SK-N-SH (cell line): ENCODE data around the gene SLC45A1. TPM values are rescaled to one million over a fixed set of nuclear protein-coding genes. Genes with fewer than 3 reads are reported as not detected.

Experiments
- CTCF ChIA-PET: fragments of 300-600, 350-600 bp; formaldehyde crosslinking; extraction: SDS; loops from one replicate; lab custom pipeline; 2021; lab: Yijun Ruan, JAX
- POLR2A ChIA-PET: fragments of 350-600 bp; sonication (Branson Sonifier 250); formaldehyde crosslinking; extraction: SDS; loops from one replicate; lab custom pipeline; 2020; ENCODE audit warnings: antibody characterized with exemption, inconsistent platforms; lab: Yijun Ruan, JAX
- DNase-seq: peaks from one replicate; pipeline ENCODE4 v3.0.0; 2012
- H2AFZ ChIP-seq: fragments of 200-600 bp; sonication (generic); 2 replicates; pipeline ENCODE4 v1.8.1; 2016; ENCODE audit warnings: antibody characterized with exemption, mild to moderate bottlenecking, low read depth
- H3F3A ChIP-seq: fragments of 200-600 bp; sonication (generic); replicated peaks from 2 replicates; pipeline ENCODE3; 2016; ENCODE audit warnings: antibody characterized with exemption, mild to moderate bottlenecking; ENCODE audit not compliant: insufficient read depth
- H3K27ac ChIP-seq, 2 experiments: fragments of 200-500 bp in 1 of 2; fragments of 200-600 bp in 1 of 2; sonication (Bioruptor generic) in 1 of 2; sonication (generic), shearing (Covaris generic) in 1 of 2; 2 replicates each; pipeline versions ENCODE4 v1.5.1 to v1.6.1; 2014 to 2016; ENCODE audit warnings: low read depth in 2 of 2, inconsistent platforms in 1 of 2, low read length in 1 of 2, mild to moderate bottlenecking in 1 of 2, mixed read lengths in 1 of 2
- H3K27me3 ChIP-seq: fragments of 200-600 bp; sonication (generic), shearing (Covaris generic); 2 replicates; pipeline ENCODE4 v1.6.1; 2016; ENCODE audit warnings: mixed run types; ENCODE audit not compliant: insufficient read depth
- H3K36me3 ChIP-seq, 2 experiments: fragments of 200-500 bp in 1 of 2; fragments of 200-600 bp in 1 of 2; sonication (Bioruptor generic) in 1 of 2; sonication (generic) in 1 of 2; replicated peaks in 1 of 2; 2 replicates each; pipeline versions ENCODE3 to v1.5.1; 2014 to 2016; ENCODE audit warnings: low read length in 1 of 2, mild to moderate bottlenecking in 1 of 2; ENCODE audit not compliant: insufficient read depth in 2 of 2, control insufficient read depth in 1 of 2
- H3K4me1 ChIP-seq, 2 experiments: fragments of 200-500 bp in 1 of 2; fragments of 200-600 bp in 1 of 2; sonication (Bioruptor generic) in 1 of 2; sonication (generic), shearing (Covaris generic) in 1 of 2; 2 replicates each; pipeline versions ENCODE4 v1.5.1 to v1.6.1; 2014 to 2016; ENCODE audit warnings: low read depth in 1 of 2, low read length in 1 of 2, mixed run types in 1 of 2; ENCODE audit not compliant: insufficient read depth in 2 of 2, control insufficient read depth in 1 of 2
- H3K4me2 ChIP-seq: fragments of 200-600 bp; sonication (generic), shearing (Covaris generic); 2 replicates; pipeline ENCODE4 v1.6.1; 2017; ENCODE audit warnings: mixed run types
- H3K4me3 ChIP-seq, 2 experiments: fragments of 200-500 bp in 1 of 2; fragments of 200-600 bp in 1 of 2; sonication (Bioruptor generic) in 1 of 2; sonication (generic), shearing (Covaris generic) in 1 of 2; 2 replicates each; pipeline versions ENCODE4 v1.5.1 to v1.8.1; 2014 to 2016; ENCODE audit warnings: low read depth in 2 of 2, inconsistent platforms in 1 of 2, low read length in 1 of 2, mild to moderate bottlenecking in 1 of 2, mixed read lengths in 1 of 2, moderate library complexity in 1 of 2
- H3K79me2 ChIP-seq: fragments of 200-600 bp; sonication (generic); 2 replicates; pipeline ENCODE4 v1.8.1; 2017; ENCODE audit warnings: mild to moderate bottlenecking; ENCODE audit not compliant: insufficient read depth
- H3K9ac ChIP-seq: fragments of 200-600 bp; sonication (generic); 2 replicates; pipeline ENCODE4 v1.6.1; 2017; ENCODE audit warnings: mixed run types
- H3K9me2 ChIP-seq: fragments of 200-600 bp; sonication (generic); 2 replicates; pipeline ENCODE4 v1.6.1; 2017; ENCODE audit warnings: mixed run types
- H3K9me3 ChIP-seq: fragments of 200-600 bp; sonication (generic); 2 replicates; pipeline ENCODE4 v1.6.1; 2017; ENCODE audit warnings: mixed run types, mild to moderate bottlenecking, moderate library complexity
- H4K20me1 ChIP-seq: fragments of 200-600 bp; sonication (generic); 2 replicates; pipeline ENCODE4 v1.6.1; 2017; ENCODE audit warnings: mild to moderate bottlenecking, mixed run types; ENCODE audit not compliant: insufficient read depth
- CHD2 ChIP-seq: fragments of 150-350 bp; IDR thresholded peaks from 2 replicates; pipeline ENCODE4 v1.6.1; 2018; ENCODE audit warnings: low read length; ENCODE audit not compliant: partially characterized antibody
- CTCF ChIP-seq: fragments of 200-600 bp; sonication (generic); IDR thresholded peaks from 2 replicates; pipeline ENCODE4 v1.6.1; 2017; ENCODE audit warnings: antibody characterized with exemption, mild to moderate bottlenecking, moderate library complexity
- ELF1 ChIP-seq: IDR thresholded peaks from 2 replicates; pipeline ENCODE4 v1.4.0; 2012
- EP300 ChIP-seq, 2 experiments: IDR thresholded peaks; 2 replicates each; pipeline versions ENCODE4 v1.4.0 to v1.6.1; 2012; ENCODE audit warnings: borderline replicate concordance in 1 of 2, low read depth in 1 of 2, low read length in 1 of 2
- FOXM1 ChIP-seq: IDR thresholded peaks from 2 replicates; pipeline ENCODE4 v1.4.0; 2012; ENCODE audit warnings: low read depth, mild to moderate bottlenecking
- GABPA ChIP-seq: IDR thresholded peaks from 2 replicates; pipeline ENCODE4 v1.4.0; 2012; ENCODE audit warnings: low read depth, mild to moderate bottlenecking
- GATA2 ChIP-seq: sonication (generic); formaldehyde crosslinking; IDR thresholded peaks from 2 replicates; pipeline ENCODE4 v1.5.0; 2020; ENCODE audit warnings: mild to moderate bottlenecking, missing genetic modification reagents
- JUND ChIP-seq: IDR thresholded peaks from 2 replicates; pipeline ENCODE4 v1.4.0; 2012
- MEF2A ChIP-seq: IDR thresholded peaks from 2 replicates; pipeline ENCODE4 v1.4.0; 2012; ENCODE audit warnings: low read depth, borderline replicate concordance
- MXI1 ChIP-seq: IDR thresholded peaks from 2 replicates; pipeline ENCODE4 v1.6.1; 2012; ENCODE audit warnings: mild to moderate bottlenecking, low read depth, low read length, improper control_type of control experiment
- NFIC ChIP-seq: IDR thresholded peaks from 2 replicates; pipeline ENCODE4 v1.4.0; 2012; ENCODE audit warnings: borderline replicate concordance
- NRF1 ChIP-seq: IDR thresholded peaks from 2 replicates; pipeline ENCODE4 v1.6.1; 2012; ENCODE audit warnings: low read depth, mild to moderate bottlenecking, low read length
- PBX3 ChIP-seq: IDR thresholded peaks from 2 replicates; pipeline ENCODE4; 2012
- POLR2AphosphoS5 ChIP-seq: IDR thresholded peaks from 2 replicates; pipeline ENCODE4 v1.6.1; 2012; ENCODE audit warnings: low read depth, low read length
- RAD21 ChIP-seq: IDR thresholded peaks from 2 replicates; pipeline ENCODE4 v1.6.1; 2012; ENCODE audit warnings: mild to moderate bottlenecking, low read length
- RFX5 ChIP-seq: IDR thresholded peaks from 2 replicates; pipeline ENCODE4 v1.6.1; 2012; ENCODE audit warnings: mild to moderate bottlenecking, improper control_type of control experiment, low read length
- RXRA ChIP-seq: IDR thresholded peaks from 2 replicates; pipeline ENCODE4 v1.4.0; 2012; ENCODE audit warnings: low read depth, mild to moderate bottlenecking, borderline replicate concordance
- SMC3 ChIP-seq: IDR thresholded peaks from 2 replicates; pipeline ENCODE4 v1.6.1; 2012; ENCODE audit warnings: low read depth, low read length, improper control_type of control experiment
- TEAD4 ChIP-seq: IDR thresholded peaks from 2 replicates; pipeline ENCODE4 v1.4.0; 2012; ENCODE audit warnings: mild to moderate bottlenecking, borderline replicate concordance; ENCODE audit not compliant: insufficient read depth
- USF2 ChIP-seq: fragments of 150-350 bp; IDR thresholded peaks from 2 replicates; pipeline ENCODE4 v1.6.1; 2017; ENCODE audit warnings: antibody characterized with exemption, low read length, low read depth, borderline replicate concordance
- ZBTB33 ChIP-seq: IDR thresholded peaks from 2 replicates; pipeline ENCODE4 v1.4.0; 2012; ENCODE audit warnings: low read depth, borderline replicate concordance
- WGBS: methylation state at CpG from one replicate; pipeline ENCODE4 v1.1.6; 2017; ENCODE audit warnings: low lambda C conversion rate; 5-methylcytosine and 5-hydroxymethylcytosine counted together
- polyA plus RNA-seq, 3 experiments: library from polyadenylated mRNA; depleted of rRNA; stranded (reverse); fragments of >200 nt; gene quantifications; 2 replicates each; pipeline ENCODE4 v1.2.3, GENCODE V29; 2012

Gene SLC45A1
- polyA plus RNA-seq, 1 of the 3 experiments (the other 2 are of a cell fraction) = 2.5 TPM

GRCh38 chr1:8343464-8344001 lies 25.6 kb downstream of the SLC45A1 start (continued):
- TF ChIP-seq RXRA (peak; percentile 56; the same call in 1 of the 2 replicates), GABPA (no peak), JUND (peak; percentile 69), NRF1 (no peak)

GRCh38 chr1:8344893-8345507 lies 27.1 kb downstream of the SLC45A1 start:
- no peak overlapping the region for H3K27ac ChIP-seq
- H3K36me3 ChIP-seq = no peaks in the 10 kb centered on the region
- H3K79me2 ChIP-seq = no peaks in the 10 kb centered on the region
- peaks cover 5 to 6% of the 10 kb centered on the region in 2 experiments; a peak in 2 of 4 replicates for H3K4me1 ChIP-seq
- TF ChIP-seq SMC3 = no peak
- no peak for TF ChIP-seq GATA2 (CRISPR knock-in tag)
- TF ChIP-seq MXI1 = no peak
- no peak for TF ChIP-seq RFX5
- TF ChIP-seq TEAD4 = no peak
- TF ChIP-seq ELF1 = no peak
- no peak for TF ChIP-seq RAD21
- TF ChIP-seq POLR2AphosphoS5 = no peak
- no peak for TF ChIP-seq NFIC
- TF ChIP-seq CHD2 = no peak
- TF ChIP-seq GABPA = no peak
- no peak for TF ChIP-seq PBX3
- no peak for TF ChIP-seq MEF2A
- TF ChIP-seq FOXM1 = no peak
- no peak for TF ChIP-seq EP300 (IDR thresholded peaks at IDR 0.05; ENCODE audit: borderline replicate concordance in 1 of 2, low read depth in 1 of 2, low read length in 1 of 2)
- TF ChIP-seq USF2 = no peak
- no peak for TF ChIP-seq CTCF
- no peak for TF ChIP-seq JUND
- no peak for TF ChIP-seq ZBTB33
- no peaks in the 10 kb centered on the region for H3F3A ChIP-seq
- no peaks in the 10 kb centered on the region for H3K9me3 ChIP-seq
- WGBS = 96% methylated on average over 10 of the region's 10 CpGs
- H3K9me2 ChIP-seq = no peaks in the 10 kb centered on the region
- H3K4me3 ChIP-seq = no peak overlapping the region
- ChIA-PET CTCF (interaction anchor here (1.1 to 2.1 kb wide), 2 partner anchors 330 to 370 kb away, joined by 4 to 5 read pairs; no protein-coding TSS in a partner anchor), POLR2A (no interaction called here)
- DNase-seq = no peak
- no peak overlapping the region for H3K4me2 ChIP-seq
- H3K9ac ChIP-seq = no peak overlapping the region
- no peak overlapping the region for H2AFZ ChIP-seq
- H4K20me1 ChIP-seq = no peaks in the 10 kb centered on the region
- no peaks in the 10 kb centered on the region for H3K27me3 ChIP-seq
